GM13976 (cell line): ENCODE measurements around the gene SPATA20.

Experiments
- DNase-seq: peaks from one replicate; pipeline ENCODE4 v3.0.0; 2012; ENCODE audit warnings: low spot score
- in situ Hi-C: fragments of 300-500 bp; cut with MboI; formaldehyde crosslinking; loops from one replicate; pipeline ENCODE4 v1.12.0; 2022; ENCODE audit warnings: low sequenced_read_pairs, mixed read lengths, inconsistent platforms; ENCODE audit not compliant: unreplicated experiment
- TF ChIP-seq, protein P1 (sequence below): IDR thresholded peaks from 2 replicates; pipeline ENCODE4 v1.5.1; 2012; ENCODE audit warnings: borderline replicate concordance, mild to moderate bottlenecking; ENCODE audit not compliant: insufficient read depth; ENCODE audit errors: extremely low read depth, missing control alignments, control extremely low read depth

SPATA20 gene

GRCh38 chr17:50527949-50528474 is 19.0 kb upstream of the SPATA20 start:
- in situ Hi-C loops, result no loop called here
- TF ChIP-seq, protein P1, sequence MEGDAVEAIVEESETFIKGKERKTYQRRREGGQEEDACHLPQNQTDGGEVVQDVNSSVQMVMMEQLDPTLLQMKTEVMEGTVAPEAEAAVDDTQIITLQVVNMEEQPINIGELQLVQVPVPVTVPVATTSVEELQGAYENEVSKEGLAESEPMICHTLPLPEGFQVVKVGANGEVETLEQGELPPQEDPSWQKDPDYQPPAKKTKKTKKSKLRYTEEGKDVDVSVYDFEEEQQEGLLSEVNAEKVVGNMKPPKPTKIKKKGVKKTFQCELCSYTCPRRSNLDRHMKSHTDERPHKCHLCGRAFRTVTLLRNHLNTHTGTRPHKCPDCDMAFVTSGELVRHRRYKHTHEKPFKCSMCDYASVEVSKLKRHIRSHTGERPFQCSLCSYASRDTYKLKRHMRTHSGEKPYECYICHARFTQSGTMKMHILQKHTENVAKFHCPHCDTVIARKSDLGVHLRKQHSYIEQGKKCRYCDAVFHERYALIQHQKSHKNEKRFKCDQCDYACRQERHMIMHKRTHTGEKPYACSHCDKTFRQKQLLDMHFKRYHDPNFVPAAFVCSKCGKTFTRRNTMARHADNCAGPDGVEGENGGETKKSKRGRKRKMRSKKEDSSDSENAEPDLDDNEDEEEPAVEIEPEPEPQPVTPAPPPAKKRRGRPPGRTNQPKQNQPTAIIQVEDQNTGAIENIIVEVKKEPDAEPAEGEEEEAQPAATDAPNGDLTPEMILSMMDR, result no peak
- DNase-seq, result no peak

DNA sequence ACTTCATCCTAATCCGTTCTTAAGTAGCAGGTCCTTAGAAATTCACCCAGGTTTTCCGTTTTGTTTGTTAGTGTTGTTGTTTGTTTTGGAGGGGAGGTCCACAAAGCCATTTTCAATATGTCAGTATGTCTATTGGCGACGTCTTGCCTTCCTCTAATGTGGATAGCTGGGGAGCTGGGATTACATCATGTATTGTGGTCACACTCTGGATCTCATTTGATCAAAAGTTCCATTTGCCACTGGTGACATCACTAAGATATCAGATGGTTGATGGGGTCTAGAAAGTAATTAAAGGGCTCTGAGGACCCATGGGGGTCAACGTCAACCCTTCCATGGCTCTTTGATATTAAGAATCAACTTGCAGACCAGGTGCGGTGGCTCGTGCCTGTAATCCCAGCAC is 17.1 kb upstream of the SPATA20 start:
- no peak for DNase-seq
- in situ Hi-C loops, result no loop called here
- TF ChIP-seq, protein P1, result no peak

DNA sequence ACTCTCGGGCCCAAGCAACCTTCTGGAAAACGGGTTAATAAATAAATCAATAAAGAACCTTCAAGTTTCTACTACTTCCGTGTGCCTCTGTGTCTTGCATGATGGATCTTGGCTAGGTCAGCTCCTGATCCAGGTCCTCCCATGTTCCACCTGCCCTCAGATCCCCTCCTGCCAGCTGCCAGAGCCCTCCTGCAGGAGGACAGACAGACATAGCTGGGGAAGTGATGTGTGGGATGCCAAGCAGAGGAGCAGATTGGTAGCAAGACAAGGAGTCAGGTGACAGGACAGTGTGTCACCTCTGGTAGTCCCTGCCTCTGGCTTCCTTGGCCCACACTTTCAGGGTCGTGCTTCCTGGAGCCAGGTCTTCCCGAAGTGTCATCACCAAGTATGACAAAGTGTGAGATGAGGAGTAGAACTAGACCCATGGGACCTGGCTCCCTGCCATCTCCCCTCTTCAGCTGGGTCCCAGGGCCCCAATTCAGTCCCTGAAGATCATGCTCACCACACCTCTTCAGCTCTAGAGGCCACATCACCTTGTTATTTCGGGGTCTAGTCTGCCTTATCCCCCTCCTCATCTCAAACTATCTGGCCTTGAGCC is 15.4 kb upstream of the SPATA20 start:
- DNase-seq, result no peak
- in situ Hi-C loops, result no loop called here
- TF ChIP-seq, protein P1, result no peak

- TF ChIP-seq, protein P1, result no peak
- DNase-seq, result no peak
- in situ Hi-C loops, result no loop called here
These were observed 14.4 kb upstream of the SPATA20 start, which contains the start of gene EPN3 for GRCh38 chr17:50532452-50533024. EPN3 (plus strand) TSS chr17:50532735; CDS start chr17:50536557, 3,822 bp downstream.

GRCh38 chr17:50533185-50533584 is 13.8 kb upstream of the SPATA20 start:
- TF ChIP-seq, protein P1, result no peak
- no peak for DNase-seq
- in situ Hi-C loops, result no loop called here

- TF ChIP-seq, protein P1, result no peak
- in situ Hi-C loops, result no loop called here
- DNase-seq, result no peak
These were observed 13.2 kb upstream of the SPATA20 start for GRCh38 chr17:50533720-50534148.
